Adrenal gland (tissue), 12 donors: ENCODE measurements around the gene CNPPD1. TPM values are rescaled to one million over a fixed set of nuclear protein-coding genes. Genes with fewer than 3 reads are reported as not detected.

ENCODE experiments used
- DNase-seq, 7 donors: peaks; one replicate each; pipeline ENCODE4 v3.0.0-alpha.2; 2019 to 2020
- H3K27ac ChIP-seq, 5 donors: fragments of 200-600 bp; sonication (generic) in 4 of 5; 1 replicate in 3 of 5; 2 replicates in 2 of 5; pipeline versions ENCODE4 v1.5.1 to v1.8.0; 2016 to 2020; ENCODE audit warnings: mild to moderate bottlenecking in 1 of 5
- H3K27me3 ChIP-seq: fragments of 200-600 bp; 2 replicates; pipeline ENCODE4 v1.8.0; 2021
- H3K36me3 ChIP-seq, 2 donors: fragments of 200-600 bp; replicated peaks in 1 of 2; 1 replicate in 1 of 2; 2 replicates in 1 of 2; pipeline versions ENCODE4 v1.5.1 to v1.8.0; 2018 to 2022
- H3K4me1 ChIP-seq, 2 donors: fragments of 200-600 bp; replicated peaks in 1 of 2; 1 replicate in 1 of 2; 2 replicates in 1 of 2; pipeline versions ENCODE4 v1.5.1 to v1.8.0; 2018 to 2021
- H3K4me3 ChIP-seq, 4 donors: fragments of 200-600 bp; sonication (generic) in 3 of 4; one replicate each; pipeline ENCODE4 v1.5.1; 2016 to 2018
- H3K9me3 ChIP-seq, 3 donors: fragments of 200-600 bp; sonication (generic) in 1 of 3; replicated peaks in 1 of 3; 1 replicate in 2 of 3; 2 replicates in 1 of 3; pipeline versions ENCODE4 v1.5.1 to v1.8.0; 2016 to 2021
- POLR2A ChIP-seq, 2 donors: fragments of 450-650 bp; IDR thresholded peaks; one replicate each; pipeline ENCODE4 v1.6.1; 2017; ENCODE audit warnings: antibody characterized with exemption in 2 of 2, mild to moderate bottlenecking in 2 of 2, moderate library complexity in 1 of 2
- WGBS, 4 donors: extraction: QIAGEN DNeasy Blood & Tissue Kit in 2 of 4; methylation state at CpG; one replicate each; pipeline versions ENCODE4 v1.1.5 to v1.1.7; 2013 to 2017; 5-methylcytosine and 5-hydroxymethylcytosine counted together
- intact Hi-C, 2 donors: fragments of 100-400 bp; cut with DNase I; formaldehyde crosslinking; loops; one replicate each; pipeline versions ENCODE4 v1.14.1 to v1.15.0; 2022 to 2023
- polyA plus RNA-seq, 3 donors: library from polyadenylated mRNA; stranded (reverse); fragments of 200-250 nt in 2 of 3; fragments of 350-450 nt in 1 of 3; fragmentation: Illumina TruSeq in 1 of 3; extraction: RNeasy Lipid Tissue Mini Kit (QIAGEN cat#74804) in 1 of 3; gene quantifications; one replicate each; pipeline ENCODE4 v1.2.3, GENCODE V29; 2013 to 2014
- total RNA-seq, 9 donors: library from RNA; depleted of rRNA in 4 of 9; stranded (reverse); fragments of >200 nt in 4 of 9; fragments of 120-200 nt in 1 of 9; fragmentation: NEBNext Ultra II Directional in 1 of 9; extraction: Animal tissue kit (Norgen Biotek cat#: 25700) in 1 of 9; gene quantifications; one replicate each; pipeline versions ENCODE4 v1.1.0 to v1.2.4, GENCODE V29; 2013 to 2023
- TF ChIP-seq, protein P1 (sequence below), 6 experiments: fragments of 450-650 bp in 4 of 6; fragments of 200-600 bp in 2 of 6; sonication (generic) in 1 of 6; IDR thresholded peaks; 1 replicate in 5 of 6; 2 replicates in 1 of 6; pipeline versions ENCODE4 v1.5.1 to v1.8.0; 2016 to 2021; ENCODE audit warnings: antibody characterized with exemption in 6 of 6, mild to moderate bottlenecking in 2 of 6, moderate library complexity in 1 of 6
- donor health status: healthy with polysubstance abuse.
- donor health status: Bipolar disorder and iron deficiency.
- donor health status: DM: yes; HTN: yes; CAD: no.
- donor health status: DM: no; HTN: no; CAD: no.
- donor health status: DM: no; HTN: no; CAD: no.
- donor health status: DM: yes; HTN: yes; CAD: no.

Gene CNPPD1
- total and polyA plus RNA-seq, 12 donors: 32.6 to 137 (median 98.9) TPM

DNA sequence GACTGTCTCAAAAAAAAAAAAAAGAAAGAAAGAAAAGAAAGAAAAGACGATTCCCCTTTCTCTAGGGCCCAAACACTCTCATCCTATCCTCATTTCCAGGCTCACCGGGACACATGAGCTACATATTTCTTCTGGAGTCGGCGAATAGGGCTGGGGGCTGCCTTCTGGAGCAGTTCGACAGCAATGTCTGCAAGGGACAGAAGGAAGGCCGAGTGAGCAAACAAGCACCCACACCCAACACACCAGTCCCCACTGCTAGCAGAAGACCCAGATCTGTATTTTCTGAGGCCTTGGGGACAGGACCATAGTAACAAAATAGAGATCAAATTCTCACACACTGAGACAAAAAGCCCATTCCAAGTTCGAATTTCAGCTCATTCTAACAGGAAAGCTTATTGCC, 1.2 kb downstream of the CNPPD1 start:
- Histone ChIP-seq H3K27me3 (no peaks in the 10 kb centered on the region), H3K9me3 (no peaks in the 10 kb centered on the region), H3K4me1 (peaks cover 20 to 32% of the 10 kb centered on the region in 2 donors), H3K4me3 (peak overlapping the region in 2 of 4 donors; percentile 79 to 100), H3K36me3 (peaks cover 0 to 43% of the 10 kb centered on the region in 2 donors), H3K27ac (peak overlapping the region in 4 of 5 donors; percentile 97 to 100 (median 99))
- TF ChIP-seq, protein P1, sequence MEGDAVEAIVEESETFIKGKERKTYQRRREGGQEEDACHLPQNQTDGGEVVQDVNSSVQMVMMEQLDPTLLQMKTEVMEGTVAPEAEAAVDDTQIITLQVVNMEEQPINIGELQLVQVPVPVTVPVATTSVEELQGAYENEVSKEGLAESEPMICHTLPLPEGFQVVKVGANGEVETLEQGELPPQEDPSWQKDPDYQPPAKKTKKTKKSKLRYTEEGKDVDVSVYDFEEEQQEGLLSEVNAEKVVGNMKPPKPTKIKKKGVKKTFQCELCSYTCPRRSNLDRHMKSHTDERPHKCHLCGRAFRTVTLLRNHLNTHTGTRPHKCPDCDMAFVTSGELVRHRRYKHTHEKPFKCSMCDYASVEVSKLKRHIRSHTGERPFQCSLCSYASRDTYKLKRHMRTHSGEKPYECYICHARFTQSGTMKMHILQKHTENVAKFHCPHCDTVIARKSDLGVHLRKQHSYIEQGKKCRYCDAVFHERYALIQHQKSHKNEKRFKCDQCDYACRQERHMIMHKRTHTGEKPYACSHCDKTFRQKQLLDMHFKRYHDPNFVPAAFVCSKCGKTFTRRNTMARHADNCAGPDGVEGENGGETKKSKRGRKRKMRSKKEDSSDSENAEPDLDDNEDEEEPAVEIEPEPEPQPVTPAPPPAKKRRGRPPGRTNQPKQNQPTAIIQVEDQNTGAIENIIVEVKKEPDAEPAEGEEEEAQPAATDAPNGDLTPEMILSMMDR (IDR thresholded peaks at IDR 0.05): no peak
- TF ChIP-seq POLR2A (IDR thresholded peaks at IDR 0.05): no peak
- intact Hi-C loops: no loop called here
- 67 to 80% (median 71%) methylated on average over 6 to 7 of the region's 7 CpGs for WGBS, 4 donors
- DNase-seq: no peak

DNA sequence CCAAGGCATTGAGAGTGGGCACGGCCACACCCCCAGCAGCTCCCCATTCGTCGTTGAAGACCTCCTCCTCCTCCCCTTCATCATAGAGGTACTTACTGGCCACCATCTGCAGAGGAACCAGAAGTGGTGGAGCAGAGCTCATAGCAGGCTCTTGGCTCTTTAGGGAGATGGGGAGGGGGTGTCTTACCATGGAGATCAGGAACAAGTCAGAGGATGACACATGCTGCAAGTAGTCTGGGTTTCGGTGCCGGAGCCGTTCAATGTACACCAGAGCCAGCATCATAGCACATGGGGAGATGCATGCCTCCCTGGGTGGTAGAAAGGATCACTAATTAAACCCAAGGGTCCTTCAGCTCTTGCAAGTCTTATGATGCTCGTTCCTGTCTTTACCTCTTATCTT, 1.9 kb downstream of the CNPPD1 start:
- Histone ChIP-seq H3K27me3 (no peaks in the 10 kb centered on the region), H3K36me3 (peaks cover 0 to 37% of the 10 kb centered on the region in 2 donors), H3K27ac (peak overlapping the region in 1 of 5 donors; percentile 16), H3K4me3 (no peak overlapping the region), H3K4me1 (peaks cover 20 to 32% of the 10 kb centered on the region in 2 donors), H3K9me3 (no peaks in the 10 kb centered on the region)
- 83 to 86% (median 84%) methylated on average over 7 of the region's 7 CpGs for WGBS, 4 donors
- TF ChIP-seq POLR2A (IDR thresholded peaks at IDR 0.05): no peak
- TF ChIP-seq, protein P1 (IDR thresholded peaks at IDR 0.05): no peak
- intact Hi-C loops: loop anchor here in 1 of 2 donors (5.0 kb wide), 1 partner anchor 38 kb away; no protein-coding TSS in a partner anchor
- no peak for DNase-seq

DNA sequence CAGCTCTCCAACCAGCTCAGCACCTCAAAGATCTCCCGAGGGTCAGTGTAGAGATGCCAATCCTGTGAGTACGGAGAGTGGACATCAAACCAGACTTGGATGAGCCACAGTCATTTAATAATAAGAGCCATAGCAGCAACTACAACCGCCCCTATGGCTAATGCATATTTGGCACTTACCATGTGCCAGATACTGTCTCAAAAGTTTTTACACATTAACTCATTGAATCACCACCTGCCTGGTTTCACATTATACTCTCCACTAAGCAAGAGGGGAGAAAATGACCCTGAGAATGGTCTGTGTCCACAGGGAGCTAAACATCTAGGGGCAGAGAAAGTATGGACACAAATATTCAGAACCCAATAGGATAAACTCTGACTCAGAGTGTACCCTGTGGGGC, 2.6 kb downstream of the CNPPD1 start:
- H3K9me3 ChIP-seq: no peaks in the 10 kb centered on the region
- WGBS, 4 donors: 82 to 96% (median 89%) methylated on average over 3 of the region's 3 CpGs
- intact Hi-C loops: loop anchor here in 1 of 2 donors (5.0 kb wide), 1 partner anchor 38 kb away; no protein-coding TSS in a partner anchor
- peaks cover 0 to 37% of the 10 kb centered on the region in 2 donors for H3K36me3 ChIP-seq
- H3K27ac ChIP-seq: no peak overlapping the region
- H3K4me1 ChIP-seq: peaks cover 20 to 26% of the 10 kb centered on the region in 2 donors
- DNase-seq: no peak
- TF ChIP-seq POLR2A (IDR thresholded peaks at IDR 0.05): no peak
- TF ChIP-seq, protein P1 (IDR thresholded peaks at IDR 0.05): no peak
- no peak overlapping the region for H3K4me3 ChIP-seq
- no peaks in the 10 kb centered on the region for H3K27me3 ChIP-seq

DNA sequence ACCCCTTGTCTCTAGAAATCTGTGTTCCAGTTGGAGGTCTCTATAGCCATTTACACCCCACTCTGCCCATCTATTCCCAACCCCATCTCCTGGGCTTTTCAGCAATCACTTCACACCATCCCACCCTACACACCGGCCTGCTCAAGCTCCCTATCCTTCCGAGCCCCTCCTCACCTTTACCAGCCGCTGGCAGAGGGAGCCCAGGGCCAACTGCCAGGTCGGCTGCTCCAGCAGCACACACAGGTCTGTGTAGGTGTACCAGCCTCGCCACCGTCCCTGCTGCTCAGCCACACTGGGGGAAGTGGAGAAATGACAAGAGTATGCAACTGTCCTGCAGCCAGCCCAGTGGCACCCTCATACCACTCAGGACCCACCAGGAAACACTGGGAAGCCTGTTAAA, 3.5 kb downstream of the CNPPD1 start:
- no peak for DNase-seq
- Histone ChIP-seq H3K9me3 (no peaks in the 10 kb centered on the region), H3K4me3 (no peak overlapping the region), H3K4me1 (peaks cover 15 to 22% of the 10 kb centered on the region in 2 donors), H3K27ac (peak overlapping the region in 1 of 5 donors; percentile 75), H3K27me3 (no peaks in the 10 kb centered on the region), H3K36me3 (peaks cover 0 to 37% of the 10 kb centered on the region in 2 donors)
- intact Hi-C loops: loop anchor here in 1 of 2 donors (5.0 kb wide), 1 partner anchor 39 kb away; no protein-coding TSS in a partner anchor
- WGBS, 4 donors: 94 to 95% (median 94%) methylated on average over 6 of the region's 6 CpGs
- TF ChIP-seq, protein P1 (IDR thresholded peaks at IDR 0.05): no peak
- no peak for TF ChIP-seq POLR2A (IDR thresholded peaks at IDR 0.05)
